ENCODE results near the gene ZDHHC5.
"Not testable (repeated sequence)": the region's sequence is repeated elsewhere in the genome, so short reads cannot be mapped to it uniquely, and the experiment has no call there.

Gene ZDHHC5

DNA sequence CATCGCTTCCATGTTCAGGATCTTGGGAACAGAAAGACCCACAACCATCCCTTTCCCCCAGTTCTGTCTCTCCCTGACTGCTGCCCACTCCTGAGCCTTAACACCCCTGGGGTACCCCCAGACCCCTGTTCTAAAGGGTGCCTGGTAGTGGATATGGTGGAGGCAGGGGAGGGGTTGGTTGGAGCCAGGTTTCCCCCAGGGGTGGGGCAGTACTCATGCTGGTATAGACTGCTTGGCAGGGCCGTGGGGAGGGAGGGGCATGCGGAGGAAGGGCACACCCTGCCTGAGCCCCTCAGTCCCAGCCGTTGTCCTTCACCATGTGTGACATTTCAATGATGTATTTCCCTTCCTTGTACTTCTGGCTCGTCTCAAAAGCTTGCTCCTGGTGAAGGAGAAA is 22.2 kb upstream of the ZDHHC5 start:
- DNase-seq = no peak

- no peak for DNase-seq
These were observed 21.6 kb upstream of the ZDHHC5 start for GRCh38 chr11:57646194-57646798.

DNA sequence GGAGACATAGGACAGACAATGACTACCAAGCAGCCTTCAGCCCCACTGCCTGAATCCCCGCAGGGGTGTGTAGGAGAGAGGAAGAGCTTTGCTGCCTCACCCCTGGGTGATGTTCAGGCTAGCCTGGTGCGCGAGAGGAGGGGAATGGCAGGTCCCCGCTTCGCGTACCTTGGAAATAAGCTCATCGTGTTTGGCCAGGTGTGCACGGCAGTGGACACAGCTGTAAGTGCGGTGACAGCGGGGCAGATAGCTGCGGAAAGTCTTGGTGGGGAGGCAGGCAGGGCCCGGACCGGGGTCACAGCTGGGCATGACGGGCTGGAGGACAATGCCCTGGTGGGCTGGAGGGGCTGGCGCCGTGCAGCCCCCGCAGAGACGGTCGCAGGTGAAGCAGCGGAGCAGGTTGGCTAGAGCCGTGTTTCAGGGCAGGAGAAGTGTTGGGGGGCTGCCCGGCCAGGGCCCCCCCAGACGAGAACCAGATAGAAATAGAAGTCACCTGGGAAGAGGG is 21.1 kb upstream of the ZDHHC5 start:
- DNase-seq = no peak

GRCh38 chr11:57647372-57647771 is 20.5 kb upstream of the ZDHHC5 start:
- no peak for DNase-seq

GRCh38 chr11:57647960-57648800 is 19.7 kb upstream of the ZDHHC5 start:
- DNase-seq = no peak

- no peak for DNase-seq
These were observed 18.8 kb upstream of the ZDHHC5 start for GRCh38 chr11:57648801-57649735.

DNA sequence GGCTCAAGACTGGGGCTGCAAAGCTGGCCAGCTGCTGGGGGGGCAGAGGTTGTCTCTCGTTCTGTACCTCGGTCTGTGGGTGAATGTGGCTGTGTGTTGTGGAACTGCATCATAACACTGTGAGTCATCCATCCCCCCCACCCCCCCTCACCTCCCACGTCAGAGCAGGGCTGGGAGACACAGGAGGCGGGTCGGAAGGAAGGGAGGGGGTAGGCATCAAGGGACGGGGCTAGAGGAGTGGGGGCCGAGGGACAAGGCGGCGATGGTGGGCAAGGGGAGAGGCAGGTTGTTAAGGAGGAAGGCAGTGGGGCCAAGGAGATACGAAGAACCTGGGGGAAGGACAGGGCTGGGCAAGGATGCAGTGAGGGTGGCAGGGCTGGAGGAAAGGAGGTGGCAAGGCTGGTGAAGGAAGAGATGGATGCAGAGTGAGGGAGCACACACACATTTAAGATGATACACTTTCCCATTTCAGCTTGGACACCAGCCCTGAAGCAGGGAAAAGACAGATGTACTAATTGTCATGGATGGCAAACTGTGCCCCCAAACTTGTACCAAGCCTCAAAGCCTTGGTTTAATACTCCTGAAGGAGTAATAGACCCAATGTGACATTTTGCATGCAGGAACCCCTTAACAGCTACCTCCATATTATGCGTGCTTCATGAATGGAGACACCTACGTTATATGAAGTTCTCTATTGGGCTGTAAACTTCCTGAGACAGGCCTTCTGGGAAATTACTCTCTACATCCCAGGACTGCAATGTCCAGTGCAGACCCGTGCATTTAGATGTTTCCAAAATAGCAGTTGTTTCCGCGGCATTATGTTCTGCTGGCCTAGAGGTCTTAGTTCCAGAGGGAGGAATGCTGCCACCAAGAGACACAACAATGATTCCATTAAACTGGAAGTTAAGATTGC is 17.8 kb upstream of the ZDHHC5 start, which contains the start of gene YPEL4:
TSS of gene YPEL4 (minus strand) at position 87 of the 913 bp plus-strand sequence. CDS start 2,805 bp downstream, outside the sequence.
- peak; percentile 61 for DNase-seq

GRCh38 chr11:57650739-57651090 is 17.2 kb upstream of the ZDHHC5 start:
- no peak for DNase-seq

DNA sequence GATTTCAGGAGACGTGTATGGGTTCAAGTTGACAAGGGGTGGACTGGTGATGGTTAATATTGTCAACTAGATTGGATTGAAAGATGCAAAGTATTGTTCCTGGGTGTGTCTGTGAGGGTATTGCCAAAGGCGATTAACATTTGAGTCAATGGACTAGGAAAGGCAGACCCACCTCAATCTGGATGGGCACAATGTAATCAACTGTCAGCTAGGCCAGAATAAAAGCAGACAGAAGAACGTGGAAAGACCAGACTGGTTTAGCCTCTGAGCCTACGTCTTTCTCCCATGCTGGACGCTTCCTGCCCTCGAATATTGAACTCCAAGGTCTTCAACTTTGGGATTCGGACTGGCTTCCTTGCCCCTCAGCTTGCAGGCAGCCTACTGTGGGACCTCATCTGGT is 16.5 kb upstream of the ZDHHC5 start:
- no peak for DNase-seq

GRCh38 chr11:57652230-57652629 is 15.7 kb upstream of the ZDHHC5 start:
- DNase-seq = not testable (repeated sequence)

DNA sequence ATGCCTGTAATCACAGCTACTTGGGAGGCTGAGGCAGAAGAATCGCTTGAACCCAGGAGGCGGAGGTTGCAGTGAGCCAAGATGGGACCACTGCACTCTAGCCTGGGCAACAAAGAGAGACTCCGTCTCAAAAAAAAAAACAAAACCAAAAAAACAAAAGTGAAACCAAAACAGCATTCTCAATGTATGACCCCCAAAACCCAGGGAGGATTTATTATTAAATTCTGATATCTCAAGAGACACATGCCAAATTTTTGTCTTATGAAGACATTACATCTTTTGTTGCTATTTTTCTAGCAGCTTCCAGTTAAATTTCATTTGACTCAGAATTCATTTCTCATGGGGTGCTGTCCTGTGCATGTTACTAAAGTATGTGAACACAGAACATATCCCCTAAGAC is 15.3 kb upstream of the ZDHHC5 start:
- no peak for DNase-seq

DNA sequence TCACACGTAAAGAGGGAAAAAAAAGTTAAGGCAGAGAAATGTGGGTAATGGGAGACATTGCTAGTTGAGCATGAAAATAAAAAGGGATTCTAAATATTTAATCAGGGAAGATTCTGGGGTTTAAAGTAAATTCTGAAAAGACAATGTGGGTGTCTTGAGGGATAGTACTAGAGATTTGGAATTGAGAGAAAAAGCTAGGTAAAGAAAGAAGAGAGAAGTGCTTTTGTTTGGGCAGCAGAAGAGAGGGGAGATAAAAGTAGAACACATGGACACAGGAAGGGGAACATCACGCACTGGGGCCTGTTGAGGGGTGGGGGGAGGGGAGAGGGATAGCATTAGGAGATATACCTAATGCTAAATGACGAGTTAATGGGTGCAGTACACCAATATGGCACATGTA is 14.8 kb upstream of the ZDHHC5 start:
- DNase-seq = no peak

- no peak for DNase-seq
These were observed 11.1 kb upstream of the ZDHHC5 start for GRCh38 chr11:57656885-57657193.

DNA sequence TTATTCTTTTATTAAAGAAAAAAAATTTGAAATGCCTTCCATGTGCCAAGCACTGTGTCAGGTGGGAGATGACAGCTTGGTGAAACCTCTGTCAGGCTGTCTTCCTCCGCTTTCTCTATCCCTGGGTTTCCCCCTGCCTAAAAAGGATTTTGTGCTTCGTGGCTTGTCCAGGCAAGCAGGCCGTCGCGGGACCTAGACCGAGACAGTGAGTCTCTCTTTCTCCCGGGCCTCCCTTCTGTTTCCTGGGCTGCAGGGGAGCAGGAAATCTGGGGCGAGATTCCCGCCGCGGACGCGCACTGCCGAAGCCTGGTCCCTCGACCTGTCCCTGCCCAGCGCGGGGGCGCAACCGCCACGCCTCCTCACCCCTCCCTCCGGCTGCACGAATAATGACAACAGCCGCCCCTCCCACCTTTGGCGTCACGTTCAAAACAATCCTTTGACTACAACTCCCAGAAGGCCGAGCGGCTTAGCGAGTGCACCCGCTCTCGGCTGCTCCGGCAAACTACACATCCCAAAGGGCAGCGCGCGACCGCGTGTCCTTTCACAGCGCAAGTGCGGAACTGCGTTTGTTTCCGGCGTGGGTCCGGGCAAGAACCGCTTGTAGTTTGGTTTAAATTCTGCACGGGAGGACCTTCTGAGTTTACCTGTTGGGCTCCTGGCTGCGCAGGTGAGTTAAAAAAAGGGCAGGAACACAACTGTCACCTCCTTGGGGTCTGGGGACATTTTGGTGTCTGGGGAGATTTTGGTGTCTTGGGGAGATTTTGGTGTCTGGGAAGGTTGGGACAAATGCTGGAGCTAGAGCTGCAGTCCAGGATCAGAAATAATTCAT is 10.5 kb upstream of the ZDHHC5 start, which contains the start of gene CLP1:
TSS of gene CLP1 (plus strand) at position 569 of the 829 bp plus-strand sequence. CDS start 1,715 bp downstream, outside the sequence.
- DNase-seq = peak; percentile 99

DNA sequence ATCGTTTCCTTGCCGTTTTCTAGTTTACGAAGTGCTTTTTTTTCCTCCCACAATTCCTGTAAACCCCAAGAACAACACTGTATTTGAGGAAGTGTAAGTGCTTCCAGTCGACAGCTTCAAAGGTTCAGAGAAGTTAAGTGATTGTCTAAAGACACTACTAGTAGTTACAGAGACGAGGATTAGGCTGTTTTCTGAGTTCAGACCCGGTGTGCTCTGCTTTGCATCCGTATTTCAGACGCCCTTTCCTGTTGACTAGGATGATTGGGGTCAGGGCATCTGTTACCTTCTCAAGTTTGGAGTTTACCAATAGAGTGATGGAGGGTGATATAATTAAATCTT is 9.9 kb upstream of the ZDHHC5 start:
- DNase-seq = no peak

GRCh38 chr11:57659669-57660068 is 8.2 kb upstream of the ZDHHC5 start:
- no peak for DNase-seq

DNA sequence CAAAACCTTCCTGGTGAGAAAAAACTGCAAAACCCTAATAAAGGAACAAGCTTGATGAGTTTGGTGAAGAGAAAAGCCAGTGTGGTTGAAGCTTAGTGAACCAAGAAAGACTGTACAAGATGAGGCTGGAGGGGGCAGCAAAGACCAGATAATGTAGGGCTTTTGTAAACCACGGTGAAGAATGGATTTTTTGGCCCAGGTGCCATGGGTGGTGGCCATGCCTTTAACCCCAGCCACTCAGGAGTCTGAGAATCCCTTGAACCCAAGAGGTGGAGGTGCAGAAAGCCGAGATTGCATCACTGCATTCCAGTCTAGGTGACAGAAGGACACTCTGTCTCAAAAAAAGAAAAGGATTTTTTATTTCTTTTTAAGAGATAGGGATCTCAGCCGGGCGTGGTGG is 5.0 kb upstream of the ZDHHC5 start:
- no peak for DNase-seq

- no peak for DNase-seq
These were observed 3.9 kb upstream of the ZDHHC5 start for GRCh38 chr11:57663975-57664374.

- DNase-seq = peak; percentile 94
These were observed 688 bp upstream of the ZDHHC5 start for GRCh38 chr11:57667117-57667735.

GRCh38 chr11:57668434-57668782 is 494 bp downstream of the ZDHHC5 start:
- no peak for DNase-seq

DNA sequence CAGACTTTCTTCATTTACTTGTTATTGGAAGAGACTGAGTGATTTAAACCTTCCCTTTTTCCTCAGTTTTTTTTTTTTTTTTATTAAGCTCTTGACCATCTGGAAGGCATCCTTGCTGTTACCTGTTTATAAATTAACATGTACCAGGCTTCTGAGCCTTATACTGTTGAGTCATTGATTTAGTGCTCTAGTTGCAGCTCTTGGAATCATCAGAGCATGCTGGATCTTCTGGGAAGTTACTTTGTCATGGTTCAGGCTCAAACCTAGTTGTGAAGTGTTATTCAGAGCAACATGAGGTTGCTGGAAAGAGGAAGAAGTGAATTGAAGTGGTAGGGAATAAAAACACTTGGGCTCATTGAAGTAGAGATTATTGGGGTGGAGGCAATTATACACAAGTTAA is 6.3 kb downstream of the ZDHHC5 start:
- DNase-seq = no peak
